OCI-LY3 (cell line): ENCODE results near the gene EXOC6.

Experiments used
- EZH2phosphoT487 ChIP-seq: fragments of 200-600 bp; shearing (Covaris generic); IDR thresholded peaks from 2 replicates; pipeline ENCODE4 v1.6.1; 2018; ENCODE audit warnings: antibody characterized with exemption, mixed run types, low read depth
- TF ChIP-seq, protein P1 (sequence below): fragments of 200-600, 300-600 bp; sonication (generic); IDR thresholded peaks from 2 replicates; pipeline ENCODE4 v1.5.1; 2014; ENCODE audit warnings: antibody characterized with exemption, low read length, low read depth

DNA sequence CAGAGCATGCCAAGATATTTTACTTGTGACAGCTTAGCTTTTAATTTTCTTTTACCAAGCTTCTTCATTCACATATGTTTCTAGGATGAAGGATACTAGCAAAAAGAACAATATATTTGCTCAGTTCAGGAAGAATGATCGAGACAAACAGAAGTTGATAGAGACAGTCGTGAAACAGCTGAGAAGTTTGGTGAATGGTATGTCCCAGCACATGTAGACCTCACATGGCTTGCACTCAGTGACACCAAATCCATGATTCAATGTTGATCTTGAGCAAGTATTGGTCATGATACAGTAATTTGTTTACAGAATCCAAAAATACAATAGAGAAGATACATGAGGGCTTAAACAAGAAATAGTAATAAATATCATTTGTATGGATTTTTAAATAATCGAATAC lies 209.8 kb downstream of the EXOC6 start:
- TF ChIP-seq, protein P1, sequence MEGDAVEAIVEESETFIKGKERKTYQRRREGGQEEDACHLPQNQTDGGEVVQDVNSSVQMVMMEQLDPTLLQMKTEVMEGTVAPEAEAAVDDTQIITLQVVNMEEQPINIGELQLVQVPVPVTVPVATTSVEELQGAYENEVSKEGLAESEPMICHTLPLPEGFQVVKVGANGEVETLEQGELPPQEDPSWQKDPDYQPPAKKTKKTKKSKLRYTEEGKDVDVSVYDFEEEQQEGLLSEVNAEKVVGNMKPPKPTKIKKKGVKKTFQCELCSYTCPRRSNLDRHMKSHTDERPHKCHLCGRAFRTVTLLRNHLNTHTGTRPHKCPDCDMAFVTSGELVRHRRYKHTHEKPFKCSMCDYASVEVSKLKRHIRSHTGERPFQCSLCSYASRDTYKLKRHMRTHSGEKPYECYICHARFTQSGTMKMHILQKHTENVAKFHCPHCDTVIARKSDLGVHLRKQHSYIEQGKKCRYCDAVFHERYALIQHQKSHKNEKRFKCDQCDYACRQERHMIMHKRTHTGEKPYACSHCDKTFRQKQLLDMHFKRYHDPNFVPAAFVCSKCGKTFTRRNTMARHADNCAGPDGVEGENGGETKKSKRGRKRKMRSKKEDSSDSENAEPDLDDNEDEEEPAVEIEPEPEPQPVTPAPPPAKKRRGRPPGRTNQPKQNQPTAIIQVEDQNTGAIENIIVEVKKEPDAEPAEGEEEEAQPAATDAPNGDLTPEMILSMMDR, result no peak
- no peak for TF ChIP-seq EZH2phosphoT487
